WTC11 (cell line): Measurements from ENCODE around the gene EIF3A. TPM values are rescaled to one million over a fixed set of nuclear protein-coding genes. Genes with fewer than 3 reads are reported as not detected.

ENCODE experiments used
- ATAC-seq: fragments of 200-7000 bp; cut with Tn5 transposase; 2 replicates; pipeline ENCODE4 v1.10.0; 2021; ENCODE audit warnings: mild to moderate bottlenecking, moderate library complexity
- CTCF ChIA-PET: fragments of 300-600 bp; sonication (Branson Sonifier 250); formaldehyde crosslinking; loops from one replicate; lab custom pipeline; 2021; ENCODE audit warnings: antibody characterized with exemption; lab: Charles Lee
- POLR2A ChIA-PET: fragments of 350-600 bp; sonication (Branson Sonifier 250); formaldehyde crosslinking; loops from one replicate; lab custom pipeline; 2021; ENCODE audit warnings: antibody characterized with exemption; lab: Charles Lee
- DNase-seq: peaks from one replicate; pipeline ENCODE4 v3.0.0; 2021; ENCODE audit warnings: low spot score
- H3K27ac Mint-ChIP-seq: 2 replicates; pipeline ENCODE4 v1.8.0; 2021; ENCODE audit warnings: mixed read lengths
- H3K27me3 Mint-ChIP-seq: 2 replicates; pipeline ENCODE4 v1.8.0; 2021; ENCODE audit warnings: low read depth, mild to moderate bottlenecking, moderate library complexity, mixed read lengths
- H3K36me3 Mint-ChIP-seq: 2 replicates; pipeline ENCODE4 v1.8.0; 2021; ENCODE audit warnings: mixed read lengths
- H3K4me1 Mint-ChIP-seq: 2 replicates; pipeline ENCODE4 v1.8.0; 2022; ENCODE audit warnings: mixed read lengths
- H3K4me3 Mint-ChIP-seq: 2 replicates; pipeline ENCODE4 v1.8.0; 2021; ENCODE audit warnings: mild to moderate bottlenecking, moderate library complexity, mixed read lengths
- H3K9me3 Mint-ChIP-seq: 2 replicates; pipeline ENCODE4 v1.8.0; 2021; ENCODE audit warnings: mixed read lengths
- ATF1 ChIP-seq: sonication (generic); formaldehyde crosslinking; IDR thresholded peaks from 2 replicates; pipeline ENCODE4 v1.8.1; 2023; ENCODE audit warnings: mild to moderate bottlenecking, moderate library complexity, missing genetic modification reagents
- CREM ChIP-seq: sonication (generic); formaldehyde crosslinking; IDR thresholded peaks from 2 replicates; pipeline ENCODE4 v1.8.1; 2022; ENCODE audit warnings: mild to moderate bottlenecking, missing genetic modification reagents, moderate library complexity
- FOXK1 ChIP-seq: sonication (generic); formaldehyde crosslinking; IDR thresholded peaks from 2 replicates; pipeline ENCODE4 v1.8.0; 2022; ENCODE audit warnings: mild to moderate bottlenecking, moderate library complexity, missing genetic modification reagents
- GABPB1 ChIP-seq: sonication (generic); formaldehyde crosslinking; IDR thresholded peaks from 2 replicates; pipeline ENCODE4 v1.8.1; 2023; ENCODE audit warnings: mild to moderate bottlenecking, missing genetic modification reagents
- JAZF1 ChIP-seq: fragments of 250-450 bp; sonication (Bioruptor Pico); IDR thresholded peaks from 2 replicates; pipeline ENCODE4 v1.9.0; 2021; ENCODE audit warnings: moderate library complexity, mild to moderate bottlenecking, inconsistent platforms
- TCF7 ChIP-seq: sonication (generic); formaldehyde crosslinking; IDR thresholded peaks from 2 replicates; pipeline ENCODE4 v1.8.0; 2022; ENCODE audit warnings: mild to moderate bottlenecking, low read depth, missing genetic modification reagents, moderate library complexity
- ZNF138 ChIP-seq: sonication (generic); formaldehyde crosslinking; conservative IDR thresholded peaks from 2 replicates; pipeline ENCODE4 v1.8.1; 2022; ENCODE audit warnings: mild to moderate bottlenecking, moderate library complexity, missing genetic modification reagents
- total RNA-seq: library from RNA; stranded (reverse); gene quantifications from 3 replicates; pipeline ENCODE4 v1.2.3, GENCODE V29; 2021
- TF ChIP-seq, protein P1 (sequence below): sonication (generic); formaldehyde crosslinking; IDR thresholded peaks from 2 replicates; pipeline ENCODE4 v1.8.0; 2022; ENCODE audit warnings: missing genetic modification reagents
- TF ChIP-seq, protein P2 (sequence below): sonication (generic); formaldehyde crosslinking; IDR thresholded peaks from 2 replicates; pipeline ENCODE4 v1.8.1; 2023; ENCODE audit warnings: mild to moderate bottlenecking, missing genetic modification reagents
- TF ChIP-seq, protein P3 (sequence below): fragments of 250-450 bp; sonication (Bioruptor Pico); IDR thresholded peaks from 2 replicates; pipeline ENCODE4 v1.9.0; 2021; ENCODE audit warnings: mild to moderate bottlenecking
- TF ChIP-seq, protein P4 (sequence below): fragments of 250-450 bp; sonication (Bioruptor Pico); IDR thresholded peaks from 2 replicates; pipeline ENCODE4 v2.1.2; 2022; ENCODE audit warnings: mild to moderate bottlenecking, moderate library complexity
- TF ChIP-seq, protein P5 (sequence below): sonication (generic); formaldehyde crosslinking; IDR thresholded peaks from 2 replicates; pipeline ENCODE4 v1.8.1; 2023; ENCODE audit warnings: mild to moderate bottlenecking, missing genetic modification reagents, borderline replicate concordance
- TF ChIP-seq, protein P6 (sequence below): sonication (generic); formaldehyde crosslinking; IDR thresholded peaks from 2 replicates; pipeline ENCODE4 v1.8.1; 2023; ENCODE audit warnings: mild to moderate bottlenecking, missing genetic modification reagents, moderate library complexity
- TF ChIP-seq, protein P7 (sequence below): sonication (generic); formaldehyde crosslinking; IDR thresholded peaks from 2 replicates; pipeline ENCODE4 v1.8.0; 2022; ENCODE audit warnings: mild to moderate bottlenecking, missing genetic modification reagents

The EIF3A gene
- total RNA-seq, 1 experiment from 2014 or later: 213 TPM

DNA sequence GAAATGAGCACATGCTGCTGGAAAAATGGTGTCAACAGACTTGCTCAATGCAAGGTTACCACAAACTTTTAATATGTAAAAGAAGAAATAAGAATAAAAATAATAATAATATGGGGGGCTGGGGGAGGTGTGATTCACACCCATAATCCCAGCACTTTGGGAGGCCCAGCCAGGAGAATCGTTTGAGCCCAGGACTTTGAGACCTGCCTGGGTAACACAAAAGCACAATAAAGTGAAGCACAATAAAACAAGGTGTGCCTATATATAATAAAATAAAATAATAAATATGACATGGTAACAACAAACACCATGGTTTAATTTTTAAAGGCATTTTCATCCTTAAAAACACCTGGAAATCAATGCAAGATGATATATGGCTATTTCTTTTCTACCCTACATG, 25.1 kb downstream of the EIF3A start (continued):
- TF ChIP-seq, protein P1, sequence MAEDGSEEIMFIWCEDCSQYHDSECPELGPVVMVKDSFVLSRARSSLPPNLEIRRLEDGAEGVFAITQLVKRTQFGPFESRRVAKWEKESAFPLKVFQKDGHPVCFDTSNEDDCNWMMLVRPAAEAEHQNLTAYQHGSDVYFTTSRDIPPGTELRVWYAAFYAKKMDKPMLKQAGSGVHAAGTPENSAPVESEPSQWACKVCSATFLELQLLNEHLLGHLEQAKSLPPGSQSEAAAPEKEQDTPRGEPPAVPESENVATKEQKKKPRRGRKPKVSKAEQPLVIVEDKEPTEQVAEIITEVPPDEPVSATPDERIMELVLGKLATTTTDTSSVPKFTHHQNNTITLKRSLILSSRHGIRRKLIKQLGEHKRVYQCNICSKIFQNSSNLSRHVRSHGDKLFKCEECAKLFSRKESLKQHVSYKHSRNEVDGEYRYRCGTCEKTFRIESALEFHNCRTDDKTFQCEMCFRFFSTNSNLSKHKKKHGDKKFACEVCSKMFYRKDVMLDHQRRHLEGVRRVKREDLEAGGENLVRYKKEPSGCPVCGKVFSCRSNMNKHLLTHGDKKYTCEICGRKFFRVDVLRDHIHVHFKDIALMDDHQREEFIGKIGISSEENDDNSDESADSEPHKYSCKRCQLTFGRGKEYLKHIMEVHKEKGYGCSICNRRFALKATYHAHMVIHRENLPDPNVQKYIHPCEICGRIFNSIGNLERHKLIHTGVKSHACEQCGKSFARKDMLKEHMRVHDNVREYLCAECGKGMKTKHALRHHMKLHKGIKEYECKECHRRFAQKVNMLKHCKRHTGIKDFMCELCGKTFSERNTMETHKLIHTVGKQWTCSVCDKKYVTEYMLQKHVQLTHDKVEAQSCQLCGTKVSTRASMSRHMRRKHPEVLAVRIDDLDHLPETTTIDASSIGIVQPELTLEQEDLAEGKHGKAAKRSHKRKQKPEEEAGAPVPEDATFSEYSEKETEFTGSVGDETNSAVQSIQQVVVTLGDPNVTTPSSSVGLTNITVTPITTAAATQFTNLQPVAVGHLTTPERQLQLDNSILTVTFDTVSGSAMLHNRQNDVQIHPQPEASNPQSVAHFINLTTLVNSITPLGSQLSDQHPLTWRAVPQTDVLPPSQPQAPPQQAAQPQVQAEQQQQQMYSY (CRISPR knock-in tag): no peak

DNA sequence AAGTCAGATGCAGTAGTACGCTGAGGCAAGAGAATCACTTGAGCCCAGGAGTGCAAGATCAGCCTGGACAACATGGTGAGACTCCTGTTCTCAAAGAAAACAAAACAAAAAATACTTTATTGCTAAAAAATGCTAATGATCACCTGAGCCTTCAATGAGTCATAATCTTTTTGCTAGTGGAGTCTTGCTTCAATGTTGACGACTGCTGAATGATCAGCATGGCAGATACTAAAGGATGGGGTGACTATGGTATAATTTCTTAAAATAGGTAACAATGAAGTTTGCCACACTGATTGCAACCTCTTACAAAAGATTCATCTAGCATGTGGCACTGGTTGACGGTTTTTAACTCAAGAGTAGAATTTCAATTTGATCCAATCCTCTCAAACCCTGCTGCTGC, 28.8 kb downstream of the EIF3A start:
- Mint-ChIP-seq H3K4me3 (no peak overlapping the region), H3K27ac (no peak overlapping the region), H3K9me3 (no peaks in the 10 kb centered on the region), H3K27me3 (no peaks in the 10 kb centered on the region), H3K4me1 (no peaks in the 10 kb centered on the region), H3K36me3 (peaks cover 94% of the 10 kb centered on the region)
- ATAC-seq: no peak
- TF ChIP-seq, protein P2, sequence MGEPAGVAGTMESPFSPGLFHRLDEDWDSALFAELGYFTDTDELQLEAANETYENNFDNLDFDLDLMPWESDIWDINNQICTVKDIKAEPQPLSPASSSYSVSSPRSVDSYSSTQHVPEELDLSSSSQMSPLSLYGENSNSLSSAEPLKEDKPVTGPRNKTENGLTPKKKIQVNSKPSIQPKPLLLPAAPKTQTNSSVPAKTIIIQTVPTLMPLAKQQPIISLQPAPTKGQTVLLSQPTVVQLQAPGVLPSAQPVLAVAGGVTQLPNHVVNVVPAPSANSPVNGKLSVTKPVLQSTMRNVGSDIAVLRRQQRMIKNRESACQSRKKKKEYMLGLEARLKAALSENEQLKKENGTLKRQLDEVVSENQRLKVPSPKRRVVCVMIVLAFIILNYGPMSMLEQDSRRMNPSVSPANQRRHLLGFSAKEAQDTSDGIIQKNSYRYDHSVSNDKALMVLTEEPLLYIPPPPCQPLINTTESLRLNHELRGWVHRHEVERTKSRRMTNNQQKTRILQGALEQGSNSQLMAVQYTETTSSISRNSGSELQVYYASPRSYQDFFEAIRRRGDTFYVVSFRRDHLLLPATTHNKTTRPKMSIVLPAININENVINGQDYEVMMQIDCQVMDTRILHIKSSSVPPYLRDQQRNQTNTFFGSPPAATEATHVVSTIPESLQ (CRISPR knock-in tag): no peak
- TF ChIP-seq ATF1 (CRISPR knock-in tag): no peak
- no peak for TF ChIP-seq CREM (CRISPR knock-in tag)
- TF ChIP-seq ZNF138 (CRISPR knock-in tag): no peak
- TF ChIP-seq TCF7 (CRISPR knock-in tag): no peak
- TF ChIP-seq, protein P3, sequence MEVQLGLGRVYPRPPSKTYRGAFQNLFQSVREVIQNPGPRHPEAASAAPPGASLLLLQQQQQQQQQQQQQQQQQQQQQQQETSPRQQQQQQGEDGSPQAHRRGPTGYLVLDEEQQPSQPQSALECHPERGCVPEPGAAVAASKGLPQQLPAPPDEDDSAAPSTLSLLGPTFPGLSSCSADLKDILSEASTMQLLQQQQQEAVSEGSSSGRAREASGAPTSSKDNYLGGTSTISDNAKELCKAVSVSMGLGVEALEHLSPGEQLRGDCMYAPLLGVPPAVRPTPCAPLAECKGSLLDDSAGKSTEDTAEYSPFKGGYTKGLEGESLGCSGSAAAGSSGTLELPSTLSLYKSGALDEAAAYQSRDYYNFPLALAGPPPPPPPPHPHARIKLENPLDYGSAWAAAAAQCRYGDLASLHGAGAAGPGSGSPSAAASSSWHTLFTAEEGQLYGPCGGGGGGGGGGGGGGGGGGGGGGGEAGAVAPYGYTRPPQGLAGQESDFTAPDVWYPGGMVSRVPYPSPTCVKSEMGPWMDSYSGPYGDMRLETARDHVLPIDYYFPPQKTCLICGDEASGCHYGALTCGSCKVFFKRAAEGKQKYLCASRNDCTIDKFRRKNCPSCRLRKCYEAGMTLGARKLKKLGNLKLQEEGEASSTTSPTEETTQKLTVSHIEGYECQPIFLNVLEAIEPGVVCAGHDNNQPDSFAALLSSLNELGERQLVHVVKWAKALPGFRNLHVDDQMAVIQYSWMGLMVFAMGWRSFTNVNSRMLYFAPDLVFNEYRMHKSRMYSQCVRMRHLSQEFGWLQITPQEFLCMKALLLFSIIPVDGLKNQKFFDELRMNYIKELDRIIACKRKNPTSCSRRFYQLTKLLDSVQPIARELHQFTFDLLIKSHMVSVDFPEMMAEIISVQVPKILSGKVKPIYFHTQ (CRISPR knock-in tag): no peak
- no peak for DNase-seq
- ChIA-PET POLR2A (no interaction called here), CTCF (no interaction called here)

DNA sequence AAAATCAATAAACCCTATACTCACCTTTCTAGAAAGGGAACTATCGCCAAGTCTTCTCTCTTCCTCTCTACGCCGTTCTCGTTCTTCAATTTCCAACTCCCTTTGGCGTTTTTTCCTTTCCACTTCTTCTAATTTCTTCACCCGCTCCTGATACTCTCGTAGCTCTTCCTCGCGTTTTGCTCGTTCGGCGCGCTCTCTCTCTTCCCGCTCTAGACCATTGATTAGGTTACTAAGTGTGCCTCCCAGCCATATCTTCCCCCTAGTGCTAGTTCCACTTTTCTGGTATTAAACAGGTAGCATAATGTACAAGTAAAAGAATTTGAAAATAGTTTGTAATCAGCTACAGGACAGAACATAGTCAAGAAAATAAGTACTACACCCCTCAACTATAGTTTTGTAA, 30.8 kb downstream of the EIF3A start:
- peak overlapping the region; percentile 24; the same call in 1 of the 2 replicates for H3K27ac Mint-ChIP-seq
- POLR2A ChIA-PET: no interaction called here
- CTCF ChIA-PET: no interaction called here
- peaks cover 96% of the 10 kb centered on the region for H3K36me3 Mint-ChIP-seq
- H3K4me3 Mint-ChIP-seq: no peak overlapping the region
- ATAC-seq: no peak
- no peaks in the 10 kb centered on the region for H3K27me3 Mint-ChIP-seq
- no peak for DNase-seq
- no peaks in the 10 kb centered on the region for H3K4me1 Mint-ChIP-seq
- H3K9me3 Mint-ChIP-seq: no peaks in the 10 kb centered on the region
- TF ChIP-seq, protein P4, sequence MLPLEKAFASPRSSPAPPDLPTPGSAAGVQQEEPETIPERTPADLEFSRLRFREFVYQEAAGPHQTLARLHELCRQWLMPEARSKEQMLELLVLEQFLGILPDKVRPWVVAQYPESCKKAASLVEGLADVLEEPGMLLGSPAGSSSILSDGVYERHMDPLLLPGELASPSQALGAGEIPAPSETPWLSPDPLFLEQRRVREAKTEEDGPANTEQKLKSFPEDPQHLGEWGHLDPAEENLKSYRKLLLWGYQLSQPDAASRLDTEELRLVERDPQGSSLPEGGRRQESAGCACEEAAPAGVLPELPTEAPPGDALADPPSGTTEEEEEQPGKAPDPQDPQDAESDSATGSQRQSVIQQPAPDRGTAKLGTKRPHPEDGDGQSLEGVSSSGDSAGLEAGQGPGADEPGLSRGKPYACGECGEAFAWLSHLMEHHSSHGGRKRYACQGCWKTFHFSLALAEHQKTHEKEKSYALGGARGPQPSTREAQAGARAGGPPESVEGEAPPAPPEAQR: no peak
- TF ChIP-seq, protein P5, sequence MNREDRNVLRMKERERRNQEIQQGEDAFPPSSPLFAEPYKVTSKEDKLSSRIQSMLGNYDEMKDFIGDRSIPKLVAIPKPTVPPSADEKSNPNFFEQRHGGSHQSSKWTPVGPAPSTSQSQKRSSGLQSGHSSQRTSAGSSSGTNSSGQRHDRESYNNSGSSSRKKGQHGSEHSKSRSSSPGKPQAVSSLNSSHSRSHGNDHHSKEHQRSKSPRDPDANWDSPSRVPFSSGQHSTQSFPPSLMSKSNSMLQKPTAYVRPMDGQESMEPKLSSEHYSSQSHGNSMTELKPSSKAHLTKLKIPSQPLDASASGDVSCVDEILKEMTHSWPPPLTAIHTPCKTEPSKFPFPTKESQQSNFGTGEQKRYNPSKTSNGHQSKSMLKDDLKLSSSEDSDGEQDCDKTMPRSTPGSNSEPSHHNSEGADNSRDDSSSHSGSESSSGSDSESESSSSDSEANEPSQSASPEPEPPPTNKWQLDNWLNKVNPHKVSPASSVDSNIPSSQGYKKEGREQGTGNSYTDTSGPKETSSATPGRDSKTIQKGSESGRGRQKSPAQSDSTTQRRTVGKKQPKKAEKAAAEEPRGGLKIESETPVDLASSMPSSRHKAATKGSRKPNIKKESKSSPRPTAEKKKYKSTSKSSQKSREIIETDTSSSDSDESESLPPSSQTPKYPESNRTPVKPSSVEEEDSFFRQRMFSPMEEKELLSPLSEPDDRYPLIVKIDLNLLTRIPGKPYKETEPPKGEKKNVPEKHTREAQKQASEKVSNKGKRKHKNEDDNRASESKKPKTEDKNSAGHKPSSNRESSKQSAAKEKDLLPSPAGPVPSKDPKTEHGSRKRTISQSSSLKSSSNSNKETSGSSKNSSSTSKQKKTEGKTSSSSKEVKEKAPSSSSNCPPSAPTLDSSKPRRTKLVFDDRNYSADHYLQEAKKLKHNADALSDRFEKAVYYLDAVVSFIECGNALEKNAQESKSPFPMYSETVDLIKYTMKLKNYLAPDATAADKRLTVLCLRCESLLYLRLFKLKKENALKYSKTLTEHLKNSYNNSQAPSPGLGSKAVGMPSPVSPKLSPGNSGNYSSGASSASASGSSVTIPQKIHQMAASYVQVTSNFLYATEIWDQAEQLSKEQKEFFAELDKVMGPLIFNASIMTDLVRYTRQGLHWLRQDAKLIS: no peak
- TF ChIP-seq GABPB1: no peak
- TF ChIP-seq, protein P6, sequence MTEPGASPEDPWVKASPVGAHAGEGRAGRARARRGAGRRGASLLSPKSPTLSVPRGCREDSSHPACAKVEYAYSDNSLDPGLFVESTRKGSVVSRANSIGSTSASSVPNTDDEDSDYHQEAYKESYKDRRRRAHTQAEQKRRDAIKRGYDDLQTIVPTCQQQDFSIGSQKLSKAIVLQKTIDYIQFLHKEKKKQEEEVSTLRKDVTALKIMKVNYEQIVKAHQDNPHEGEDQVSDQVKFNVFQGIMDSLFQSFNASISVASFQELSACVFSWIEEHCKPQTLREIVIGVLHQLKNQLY (CRISPR knock-in tag): no peak
- no peak for TF ChIP-seq JAZF1 (CRISPR knock-in tag)
- TF ChIP-seq, protein P7, sequence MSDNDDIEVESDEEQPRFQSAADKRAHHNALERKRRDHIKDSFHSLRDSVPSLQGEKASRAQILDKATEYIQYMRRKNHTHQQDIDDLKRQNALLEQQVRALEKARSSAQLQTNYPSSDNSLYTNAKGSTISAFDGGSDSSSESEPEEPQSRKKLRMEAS: no peak
- TF ChIP-seq FOXK1 (CRISPR knock-in tag): no peak
